ENCODE measurements around the gene OLFML2A.

The OLFML2A gene

GRCh38 chr9:124747065-124747464 lies 29.9 kb upstream of the OLFML2A start:
- H3K4me1 ChIP-seq (ENCODE audit: control insufficient read depth, low read depth, low read length): peaks cover 38% of the 10 kb centered on the region
- no peaks in the 10 kb centered on the region for H3K36me3 ChIP-seq (ENCODE audit: control insufficient read depth, low read depth, low read length)
- no peak overlapping the region for H3K27ac ChIP-seq (ENCODE audit: low read length)
- no peak overlapping the region for H3K4me3 ChIP-seq (ENCODE audit: low read length)
- no peaks in the 10 kb centered on the region for H3K27me3 ChIP-seq (ENCODE audit: control insufficient read depth, insufficient read depth, low read length)
- no peaks in the 10 kb centered on the region for H3K9me3 ChIP-seq (ENCODE audit: control insufficient read depth, low read depth, low read length)
- H3K9ac ChIP-seq (ENCODE audit: low read length): no peak overlapping the region

- peaks cover 51% of the 10 kb centered on the region for H3K4me1 ChIP-seq (ENCODE audit: control insufficient read depth, low read depth, low read length)
- no peak overlapping the region for H3K27ac ChIP-seq (ENCODE audit: low read length)
- no peak overlapping the region for H3K4me3 ChIP-seq (ENCODE audit: low read length)
- H3K36me3 ChIP-seq (ENCODE audit: control insufficient read depth, low read depth, low read length): no peaks in the 10 kb centered on the region
- H3K9ac ChIP-seq (ENCODE audit: low read length): no peak overlapping the region
- H3K9me3 ChIP-seq (ENCODE audit: control insufficient read depth, low read depth, low read length): no peaks in the 10 kb centered on the region
- H3K27me3 ChIP-seq (ENCODE audit: control insufficient read depth, insufficient read depth, low read length): no peaks in the 10 kb centered on the region
These were observed 27.6 kb upstream of the OLFML2A start for GRCh38 chr9:124749284-124749683.

GRCh38 chr9:124749781-124750180 lies 27.2 kb upstream of the OLFML2A start:
- H3K4me1 ChIP-seq (ENCODE audit: control insufficient read depth, low read depth, low read length): peaks cover 56% of the 10 kb centered on the region
- H3K27me3 ChIP-seq (ENCODE audit: control insufficient read depth, insufficient read depth, low read length): no peaks in the 10 kb centered on the region
- no peak overlapping the region for H3K27ac ChIP-seq (ENCODE audit: low read length)
- no peak overlapping the region for H3K9ac ChIP-seq (ENCODE audit: low read length)
- no peak overlapping the region for H3K4me3 ChIP-seq (ENCODE audit: low read length)
- H3K36me3 ChIP-seq (ENCODE audit: control insufficient read depth, low read depth, low read length): no peaks in the 10 kb centered on the region
- H3K9me3 ChIP-seq (ENCODE audit: control insufficient read depth, low read depth, low read length): no peaks in the 10 kb centered on the region

- no peaks in the 10 kb centered on the region for H3K9me3 ChIP-seq (ENCODE audit: control insufficient read depth, low read depth, low read length)
- H3K4me1 ChIP-seq (ENCODE audit: control insufficient read depth, low read depth, low read length): peaks cover 76% of the 10 kb centered on the region
- H3K27me3 ChIP-seq (ENCODE audit: control insufficient read depth, insufficient read depth, low read length): no peaks in the 10 kb centered on the region
- H3K9ac ChIP-seq (ENCODE audit: low read length): no peak overlapping the region
- H3K4me3 ChIP-seq (ENCODE audit: low read length): no peak overlapping the region
- peak overlapping the region; percentile 57 for H3K27ac ChIP-seq (ENCODE audit: low read length)
- H3K36me3 ChIP-seq (ENCODE audit: control insufficient read depth, low read depth, low read length): no peaks in the 10 kb centered on the region
These were observed 24.0 kb upstream of the OLFML2A start for GRCh38 chr9:124752967-124753366.

- peaks cover 84% of the 10 kb centered on the region for H3K4me1 ChIP-seq (ENCODE audit: control insufficient read depth, low read depth, low read length)
These were observed 22.6 kb upstream of the OLFML2A start for GRCh38 chr9:124754289-124754688.

GRCh38 chr9:124755061-124755460 lies 21.9 kb upstream of the OLFML2A start:
- Histone ChIP-seq H3K9ac (ENCODE audit: low read length) (no peak overlapping the region), H3K4me1 (ENCODE audit: control insufficient read depth, low read depth, low read length) (peaks cover 83% of the 10 kb centered on the region), H3K9me3 (ENCODE audit: control insufficient read depth, low read depth, low read length) (no peaks in the 10 kb centered on the region)

More at GRCh38 chr9:124754289-124754688, 22.6 kb upstream of the OLFML2A start:
- Histone ChIP-seq H3K9ac (ENCODE audit: low read length) (no peak overlapping the region), H3K9me3 (ENCODE audit: control insufficient read depth, low read depth, low read length) (no peaks in the 10 kb centered on the region), H3K27me3 (ENCODE audit: control insufficient read depth, insufficient read depth, low read length) (no peaks in the 10 kb centered on the region), H3K4me3 (ENCODE audit: low read length) (no peak overlapping the region), H3K36me3 (ENCODE audit: control insufficient read depth, low read depth, low read length) (no peaks in the 10 kb centered on the region), H3K27ac (ENCODE audit: low read length) (no peak overlapping the region)

GRCh38 chr9:124756011-124756410 lies 20.9 kb upstream of the OLFML2A start:
- H3K4me1 ChIP-seq (ENCODE audit: control insufficient read depth, low read depth, low read length): peaks cover 88% of the 10 kb centered on the region
- no peak overlapping the region for H3K27ac ChIP-seq (ENCODE audit: low read length)
- H3K9ac ChIP-seq (ENCODE audit: low read length): no peak overlapping the region
- peak overlapping the region; percentile 62 for H3K4me3 ChIP-seq (ENCODE audit: low read length)
- no peaks in the 10 kb centered on the region for H3K27me3 ChIP-seq (ENCODE audit: control insufficient read depth, insufficient read depth, low read length)
- no peaks in the 10 kb centered on the region for H3K36me3 ChIP-seq (ENCODE audit: control insufficient read depth, low read depth, low read length)
- no peaks in the 10 kb centered on the region for H3K9me3 ChIP-seq (ENCODE audit: control insufficient read depth, low read depth, low read length)

More at GRCh38 chr9:124755061-124755460, 21.9 kb upstream of the OLFML2A start:
- Histone ChIP-seq H3K4me3 (ENCODE audit: low read length) (no peak overlapping the region), H3K27me3 (ENCODE audit: control insufficient read depth, insufficient read depth, low read length) (no peaks in the 10 kb centered on the region), H3K27ac (ENCODE audit: low read length) (peak overlapping the region; percentile 39), H3K36me3 (ENCODE audit: control insufficient read depth, low read depth, low read length) (no peaks in the 10 kb centered on the region)

- Histone ChIP-seq H3K27ac (ENCODE audit: low read length) (peak overlapping the region; percentile 93), H3K4me3 (ENCODE audit: low read length) (peak overlapping the region; percentile 62), H3K36me3 (ENCODE audit: control insufficient read depth, low read depth, low read length) (no peaks in the 10 kb centered on the region), H3K4me1 (ENCODE audit: control insufficient read depth, low read depth, low read length) (peaks cover 91% of the 10 kb centered on the region), H3K9ac (ENCODE audit: low read length) (peak overlapping the region; percentile 63), H3K27me3 (ENCODE audit: control insufficient read depth, insufficient read depth, low read length) (no peaks in the 10 kb centered on the region), H3K9me3 (ENCODE audit: control insufficient read depth, low read depth, low read length) (no peaks in the 10 kb centered on the region)
These were observed 19.3 kb upstream of the OLFML2A start for GRCh38 chr9:124757616-124758015.

- Histone ChIP-seq H3K27me3 (ENCODE audit: control insufficient read depth, insufficient read depth, low read length) (no peaks in the 10 kb centered on the region), H3K36me3 (ENCODE audit: control insufficient read depth, low read depth, low read length) (no peaks in the 10 kb centered on the region), H3K9ac (ENCODE audit: low read length) (peak overlapping the region; percentile 63), H3K27ac (ENCODE audit: low read length) (peak overlapping the region; percentile 93), H3K9me3 (ENCODE audit: control insufficient read depth, low read depth, low read length) (no peaks in the 10 kb centered on the region), H3K4me3 (ENCODE audit: low read length) (peak overlapping the region; percentile 62), H3K4me1 (ENCODE audit: control insufficient read depth, low read depth, low read length) (peaks cover 91% of the 10 kb centered on the region)
These were observed 18.9 kb upstream of the OLFML2A start for GRCh38 chr9:124758061-124758460.

- no peaks in the 10 kb centered on the region for H3K27me3 ChIP-seq (ENCODE audit: control insufficient read depth, insufficient read depth, low read length)
- peak overlapping the region; percentile 93 for H3K27ac ChIP-seq (ENCODE audit: low read length)
- H3K4me3 ChIP-seq (ENCODE audit: low read length): peak overlapping the region; percentile 62
- H3K9me3 ChIP-seq (ENCODE audit: control insufficient read depth, low read depth, low read length): no peaks in the 10 kb centered on the region
- no peaks in the 10 kb centered on the region for H3K36me3 ChIP-seq (ENCODE audit: control insufficient read depth, low read depth, low read length)
- peaks cover 93% of the 10 kb centered on the region for H3K4me1 ChIP-seq (ENCODE audit: control insufficient read depth, low read depth, low read length)
- peak overlapping the region; percentile 63 for H3K9ac ChIP-seq (ENCODE audit: low read length)
These were observed 18.2 kb upstream of the OLFML2A start for GRCh38 chr9:124758691-124759090.

GRCh38 chr9:124759327-124759726 lies 17.6 kb upstream of the OLFML2A start:
- no peaks in the 10 kb centered on the region for H3K9me3 ChIP-seq (ENCODE audit: control insufficient read depth, low read depth, low read length)
- peaks cover 90% of the 10 kb centered on the region for H3K4me1 ChIP-seq (ENCODE audit: control insufficient read depth, low read depth, low read length)
- H3K9ac ChIP-seq (ENCODE audit: low read length): peak overlapping the region; percentile 63
- peak overlapping the region; percentile 62 for H3K4me3 ChIP-seq (ENCODE audit: low read length)
- no peaks in the 10 kb centered on the region for H3K27me3 ChIP-seq (ENCODE audit: control insufficient read depth, insufficient read depth, low read length)
- H3K27ac ChIP-seq (ENCODE audit: low read length): peak overlapping the region; percentile 93
- no peaks in the 10 kb centered on the region for H3K36me3 ChIP-seq (ENCODE audit: control insufficient read depth, low read depth, low read length)

- Histone ChIP-seq H3K4me1 (ENCODE audit: control insufficient read depth, low read depth, low read length) (peaks cover 90% of the 10 kb centered on the region), H3K9me3 (ENCODE audit: control insufficient read depth, low read depth, low read length) (no peaks in the 10 kb centered on the region), H3K27ac (ENCODE audit: low read length) (peak overlapping the region; percentile 92), H3K36me3 (ENCODE audit: control insufficient read depth, low read depth, low read length) (no peaks in the 10 kb centered on the region), H3K4me3 (ENCODE audit: low read length) (peak overlapping the region; percentile 54), H3K9ac (ENCODE audit: low read length) (peak overlapping the region; percentile 55), H3K27me3 (ENCODE audit: control insufficient read depth, insufficient read depth, low read length) (no peaks in the 10 kb centered on the region)
These were observed 16.2 kb upstream of the OLFML2A start for GRCh38 chr9:124760719-124761118.
